ENCODE results near the gene GZMM. TPM values are rescaled to one million over a fixed set of nuclear protein-coding genes. Genes with fewer than 3 reads are reported as not detected.
A peak's percentile ranks its signal among the peaks of the same experiment; 100 is the strongest.

GZMM gene
- polyA plus RNA-seq (ENCODE audit: low read depth in 6 of 6), result 1 to 10 TPM in 2 of 6 donors, under 1 TPM in 2, not detected in 2; 0.40 to 1.5 (median 1.0) TPM

- H3K4me1 Mint-ChIP-seq, result peaks cover 0 to 5% (median 2%) of the 10 kb centered on the region in 3 donors
- H3K27ac Mint-ChIP-seq, result peak within 1 kb of the TSS in 1 of 6 donors; percentile 44
- ATAC-seq (ENCODE audit: low read depth in 2 of 2), result peak; percentile 21 to 53
- H3K36me3 Mint-ChIP-seq, result no peaks in the 10 kb centered on the region
- no peak for DNase-seq
- H3K9me3 Mint-ChIP-seq, result no peaks in the 10 kb centered on the region
- peaks cover 0 to 10% (median 0%) of the 10 kb centered on the region in 3 donors for H3K27me3 Mint-ChIP-seq
- no peak within 1 kb of the TSS for H3K4me3 Mint-ChIP-seq
These were observed at the start of gene GZMM for GRCh38 chr19:543910-544608. Gene GZMM, plus strand, starts transcription at chr19:544053. Its CDS starts 19 bp downstream, at chr19:544072.

- ATAC-seq (ENCODE audit: low read depth in 2 of 2) (no peak), DNase-seq (no peak)
- H3K27ac Mint-ChIP-seq, result no peak overlapping the region
- H3K36me3 Mint-ChIP-seq, result peaks cover 0 to 6% of the 10 kb centered on the region in 2 donors
- no peak overlapping the region for H3K4me3 Mint-ChIP-seq
- H3K27me3 Mint-ChIP-seq, result peaks cover 5 to 23% (median 22%) of the 10 kb centered on the region in 3 donors
- H3K4me1 Mint-ChIP-seq, result peaks cover 16 to 18% (median 17%) of the 10 kb centered on the region in 3 donors
- peaks cover 0 to 3% (median 0%) of the 10 kb centered on the region in 7 donors for H3K9me3 Mint-ChIP-seq
These were observed 49.4 kb upstream of the GZMM start for GRCh38 chr19:494171-495080.

- H3K4me3 Mint-ChIP-seq, result no peak overlapping the region
- ATAC-seq (ENCODE audit: low read depth in 2 of 2) (no peak), DNase-seq (no peak)
- peaks cover 15 to 19% (median 17%) of the 10 kb centered on the region in 3 donors for H3K4me1 Mint-ChIP-seq
- no peak overlapping the region for H3K27ac Mint-ChIP-seq
- peaks cover 0 to 4% (median 0%) of the 10 kb centered on the region in 7 donors for H3K9me3 Mint-ChIP-seq
- peaks cover 7 to 26% (median 26%) of the 10 kb centered on the region in 3 donors for H3K27me3 Mint-ChIP-seq
- peaks cover 0 to 9% of the 10 kb centered on the region in 2 donors for H3K36me3 Mint-ChIP-seq
These were observed 48.8 kb upstream of the GZMM start for GRCh38 chr19:495081-495401.

GRCh38 chr19:495402-496111 is 48.3 kb upstream of the GZMM start:
- peak; percentile 33 to 47 for ATAC-seq (ENCODE audit: low read depth in 2 of 2)
- Mint-ChIP-seq H3K9me3 (peaks cover 0 to 4% (median 0%) of the 10 kb centered on the region in 7 donors), H3K27ac (peak overlapping the region in 2 of 6 donors; percentile 18 to 82), H3K27me3 (peaks cover 7 to 26% (median 26%) of the 10 kb centered on the region in 3 donors), H3K4me3 (peak overlapping the region in 2 of 8 donors; percentile 37 to 67), H3K4me1 (peaks cover 13 to 19% (median 17%) of the 10 kb centered on the region in 3 donors), H3K36me3 (peaks cover 0 to 9% of the 10 kb centered on the region in 2 donors)
- no peak for DNase-seq

- peaks cover 7 to 26% (median 26%) of the 10 kb centered on the region in 3 donors for H3K27me3 Mint-ChIP-seq
- peak within 1 kb of the TSS in 2 of 6 donors; percentile 18 to 82 for H3K27ac Mint-ChIP-seq
- H3K36me3 Mint-ChIP-seq, result peaks cover 0 to 9% of the 10 kb centered on the region in 2 donors
- peak within 1 kb of the TSS in 4 of 8 donors; percentile 10 to 67 (median 32) for H3K4me3 Mint-ChIP-seq
- H3K4me1 Mint-ChIP-seq, result peaks cover 13 to 19% (median 17%) of the 10 kb centered on the region in 3 donors
- ATAC-seq (ENCODE audit: low read depth in 2 of 2) (no peak), DNase-seq (no peak)
- H3K9me3 Mint-ChIP-seq, result peaks cover 0 to 4% (median 0%) of the 10 kb centered on the region in 7 donors
These were observed 47.7 kb upstream of the GZMM start, which contains the start of gene MADCAM1 for GRCh38 chr19:496112-496665. Gene MADCAM1, plus strand, starts transcription at chr19:496486. Its CDS starts 14 bp downstream, at chr19:496500.

GRCh38 chr19:496986-497385 is 46.9 kb upstream of the GZMM start:
- no peak overlapping the region for H3K27ac Mint-ChIP-seq
- peaks cover 13 to 19% (median 17%) of the 10 kb centered on the region in 3 donors for H3K4me1 Mint-ChIP-seq
- ATAC-seq (ENCODE audit: low read depth in 2 of 2) (no peak), DNase-seq (no peak)
- H3K9me3 Mint-ChIP-seq, result peaks cover 0 to 4% (median 0%) of the 10 kb centered on the region in 7 donors
- peak overlapping the region in 1 of 8 donors; percentile 32 for H3K4me3 Mint-ChIP-seq
- H3K27me3 Mint-ChIP-seq, result peaks cover 7 to 26% (median 26%) of the 10 kb centered on the region in 3 donors
- H3K36me3 Mint-ChIP-seq, result peaks cover 0 to 9% of the 10 kb centered on the region in 2 donors

- H3K27me3 Mint-ChIP-seq, result peaks cover 7 to 26% (median 26%) of the 10 kb centered on the region in 3 donors
- DNase-seq (no peak), ATAC-seq (ENCODE audit: low read depth in 2 of 2) (peak; percentile 25 to 30)
- peak overlapping the region in 3 of 8 donors; percentile 10 to 32 (median 26) for H3K4me3 Mint-ChIP-seq
- H3K9me3 Mint-ChIP-seq, result peaks cover 0 to 4% (median 0%) of the 10 kb centered on the region in 7 donors
- H3K36me3 Mint-ChIP-seq, result peaks cover 0 to 9% of the 10 kb centered on the region in 2 donors
- no peak overlapping the region for H3K27ac Mint-ChIP-seq
- H3K4me1 Mint-ChIP-seq, result peaks cover 16 to 19% (median 19%) of the 10 kb centered on the region in 3 donors
These were observed 46.4 kb upstream of the GZMM start for GRCh38 chr19:497491-497868.

- peaks cover 0 to 9% of the 10 kb centered on the region in 2 donors for H3K36me3 Mint-ChIP-seq
- peaks cover 0 to 4% (median 0%) of the 10 kb centered on the region in 7 donors for H3K9me3 Mint-ChIP-seq
- H3K27me3 Mint-ChIP-seq, result peaks cover 7 to 26% (median 26%) of the 10 kb centered on the region in 3 donors
- ATAC-seq (ENCODE audit: low read depth in 2 of 2) (peak in 1 of 2 donors; percentile 24), DNase-seq (no peak)
- H3K27ac Mint-ChIP-seq, result peak overlapping the region in 1 of 6 donors; percentile 59
- H3K4me1 Mint-ChIP-seq, result peaks cover 21 to 22% (median 21%) of the 10 kb centered on the region in 3 donors
- H3K4me3 Mint-ChIP-seq, result peak overlapping the region in 5 of 8 donors; percentile 3 to 56 (median 47)
These were observed 45.9 kb upstream of the GZMM start for GRCh38 chr19:497869-498510.

- Mint-ChIP-seq H3K36me3 (peaks cover 0 to 9% of the 10 kb centered on the region in 2 donors), H3K9me3 (peaks cover 0 to 4% (median 0%) of the 10 kb centered on the region in 7 donors), H3K27me3 (peaks cover 7 to 26% (median 26%) of the 10 kb centered on the region in 3 donors), H3K4me1 (peaks cover 20 to 23% (median 21%) of the 10 kb centered on the region in 3 donors), H3K27ac (peak overlapping the region in 1 of 6 donors; percentile 59), H3K4me3 (peak overlapping the region in 3 of 8 donors; percentile 29 to 56 (median 51))
- ATAC-seq (ENCODE audit: low read depth in 2 of 2) (no peak), DNase-seq (no peak)
These were observed 45.4 kb upstream of the GZMM start for GRCh38 chr19:498511-498891.

- DNase-seq (no peak), ATAC-seq (ENCODE audit: low read depth in 2 of 2) (no peak)
- Mint-ChIP-seq H3K4me3 (peak overlapping the region in 3 of 8 donors; percentile 32 to 61 (median 57)), H3K27ac (peak overlapping the region in 2 of 6 donors; percentile 27 to 59), H3K4me1 (peaks cover 16 to 23% (median 16%) of the 10 kb centered on the region in 3 donors), H3K9me3 (peaks cover 0 to 4% (median 0%) of the 10 kb centered on the region in 7 donors), H3K27me3 (peaks cover 7 to 26% (median 26%) of the 10 kb centered on the region in 3 donors), H3K36me3 (peaks cover 0 to 9% of the 10 kb centered on the region in 2 donors)
These were observed 44.8 kb upstream of the GZMM start for GRCh38 chr19:498977-499623.

GRCh38 chr19:501646-502045 is 42.2 kb upstream of the GZMM start:
- Mint-ChIP-seq H3K4me3 (peak overlapping the region in 1 of 8 donors; percentile 18), H3K36me3 (peaks cover 0 to 9% of the 10 kb centered on the region in 2 donors), H3K4me1 (peaks cover 16 to 34% (median 22%) of the 10 kb centered on the region in 3 donors), H3K27me3 (peaks cover 7 to 20% (median 18%) of the 10 kb centered on the region in 3 donors), H3K27ac (no peak overlapping the region), H3K9me3 (peaks cover 0 to 4% (median 0%) of the 10 kb centered on the region in 7 donors)
- ATAC-seq (ENCODE audit: low read depth in 2 of 2) (no peak), DNase-seq (no peak)
